Left colon (tissue), 2 donors: Measurements from ENCODE around the gene PACS2. TPM values are rescaled to one million over a fixed set of nuclear protein-coding genes. Genes with fewer than 3 reads are reported as not detected.

Source experiments
- ATAC-seq: fragments of 200-7000 bp; cut with Tn5 transposase; one replicate; pipeline ENCODE4 v1.9.1; 2020; ENCODE audit warnings: mild to moderate bottlenecking, moderate library complexity
- DNase-seq, 2 donors: peaks; one replicate each; pipeline ENCODE4 v3.0.0-alpha.2; 2020
- intact Hi-C, 2 donors: fragments of 100-400 bp; cut with DNase I in 1 of 2; cut with micrococcal nuclease in 1 of 2; formaldehyde crosslinking; loops; one replicate each; pipeline versions ENCODE4 v1.11.2 to v1.14.0; 2022; cut with DNase I, micrococcal nuclease
- total RNA-seq, 2 donors: library from RNA; stranded (reverse); fragmentation: NEBNext Ultra II Directional; extraction: Animal tissue kit (Norgen Biotek cat#: 25700); gene quantifications; one replicate each; pipeline ENCODE4 v1.2.1, GENCODE V29; 2021
- donor health status: DM: no; HTN: no; CAD: no.
- donor health status: DM: yes; HTN: yes; CAD: no.

Gene PACS2
- total RNA-seq, 2 donors from 2014 or later = 54.8 to 67.5 TPM

- DNase-seq (no peak), ATAC-seq (no peak)
- intact Hi-C loops = no loop called here
These were observed 7.4 kb upstream of the PACS2 start for GRCh38 chr14:105307052-105307727.

- DNase-seq = no peak
- intact Hi-C loops = no loop called here
- ATAC-seq = no peak
These were observed 5.2 kb upstream of the PACS2 start for GRCh38 chr14:105309371-105309770.

GRCh38 chr14:105311838-105312237 lies 2.7 kb upstream of the PACS2 start:
- ATAC-seq = no peak
- intact Hi-C loops = no loop called here
- no peak for DNase-seq

GRCh38 chr14:105312973-105313372 lies 1.6 kb upstream of the PACS2 start:
- no peak for ATAC-seq

GRCh38 chr14:105313381-105314286 lies 914 bp upstream of the PACS2 start:
- DNase-seq (peak in 1 of 2 donors; percentile 67), ATAC-seq (peak; percentile 32)
- intact Hi-C loops = no loop called here

More at GRCh38 chr14:105312973-105313372, 1.6 kb upstream of the PACS2 start:
- no peak for DNase-seq
- intact Hi-C loops = no loop called here

GRCh38 chr14:105315211-105315721 lies 718 bp downstream of the PACS2 start:
- DNase-seq (peak; percentile 68 to 78), ATAC-seq (peak; percentile 53)
- intact Hi-C loops = no loop called here

GRCh38 chr14:105315941-105316576 lies 1.5 kb downstream of the PACS2 start:
- ATAC-seq (no peak), DNase-seq (no peak)
- intact Hi-C loops = no loop called here

GRCh38 chr14:105316577-105316941 lies 2.0 kb downstream of the PACS2 start:
- DNase-seq (no peak), ATAC-seq (no peak)
- intact Hi-C loops = no loop called here

- ATAC-seq = no peak
- intact Hi-C loops = no loop called here
These were observed 2.5 kb downstream of the PACS2 start for GRCh38 chr14:105316968-105317510.

GRCh38 chr14:105317546-105317945 lies 3.0 kb downstream of the PACS2 start:
- DNase-seq (no peak), ATAC-seq (no peak)
- intact Hi-C loops = no loop called here

More at GRCh38 chr14:105316968-105317510, 2.5 kb downstream of the PACS2 start:
- DNase-seq = peak in 1 of 2 donors; percentile 52

GRCh38 chr14:105322791-105323556 lies 8.4 kb downstream of the PACS2 start:
- DNase-seq = no peak
- no peak for ATAC-seq
- intact Hi-C loops = no loop called here

- ATAC-seq (no peak), DNase-seq (no peak)
- intact Hi-C loops = no loop called here
These were observed 9.1 kb downstream of the PACS2 start for GRCh38 chr14:105323663-105324062.

- peak; percentile 7 for ATAC-seq
- no peak for DNase-seq
- intact Hi-C loops = no loop called here
These were observed 9.7 kb downstream of the PACS2 start for GRCh38 chr14:105324080-105324778.

GRCh38 chr14:105324871-105325270 lies 10.3 kb downstream of the PACS2 start:
- no peak for DNase-seq
- intact Hi-C loops = no loop called here
- no peak for ATAC-seq

- intact Hi-C loops = no loop called here
- DNase-seq = no peak
These were observed 10.8 kb downstream of the PACS2 start for GRCh38 chr14:105325303-105325702.

GRCh38 chr14:105325716-105326567 lies 11.4 kb downstream of the PACS2 start:
- ATAC-seq (no peak), DNase-seq (no peak)
- intact Hi-C loops = no loop called here

More at GRCh38 chr14:105325303-105325702, 10.8 kb downstream of the PACS2 start:
- no peak for ATAC-seq

- no peak for DNase-seq
- intact Hi-C loops = no loop called here
- no peak for ATAC-seq
These were observed 12.0 kb downstream of the PACS2 start for GRCh38 chr14:105326568-105326867.
